Urothelium cell line (cell line): Measurements from ENCODE around the gene CPLANE1.
"Not testable (repeated sequence)": the region's sequence is repeated elsewhere in the genome, so short reads cannot be mapped to it uniquely, and the experiment has no call there.

Experiments used
- DNase-seq: peaks from one replicate; pipeline ENCODE4 v3.0.0; 2011; ENCODE audit warnings: low spot score, mixed read lengths
- FAIRE-seq: peaks from 2 replicates; lab custom pipeline; 2011; peaks lifted over from hg19 to GRCh38; lab: Jason Lieb, UNC

CPLANE1 gene

DNA sequence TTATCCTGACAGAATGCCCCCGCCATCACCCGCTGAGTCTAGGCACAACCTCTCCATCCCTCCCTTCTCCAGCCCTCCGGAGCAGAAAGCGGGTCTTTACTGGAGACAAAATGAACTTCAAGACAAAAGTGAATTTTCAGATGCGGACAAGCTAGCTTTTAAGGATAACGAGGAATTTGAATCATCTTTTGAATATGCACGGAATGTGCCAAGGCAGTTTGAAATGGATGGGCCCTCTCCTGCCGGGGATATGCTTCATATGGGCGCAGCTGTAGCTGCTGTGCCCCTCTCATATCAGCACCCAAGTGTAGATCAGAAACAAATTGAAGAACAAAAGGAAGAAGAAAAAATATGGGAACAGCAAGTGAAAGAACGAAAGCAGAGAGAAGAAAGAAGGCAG lies 37.5 kb downstream of the CPLANE1 start:
- FAIRE-seq: no peak
- DNase-seq: no peak

DNA sequence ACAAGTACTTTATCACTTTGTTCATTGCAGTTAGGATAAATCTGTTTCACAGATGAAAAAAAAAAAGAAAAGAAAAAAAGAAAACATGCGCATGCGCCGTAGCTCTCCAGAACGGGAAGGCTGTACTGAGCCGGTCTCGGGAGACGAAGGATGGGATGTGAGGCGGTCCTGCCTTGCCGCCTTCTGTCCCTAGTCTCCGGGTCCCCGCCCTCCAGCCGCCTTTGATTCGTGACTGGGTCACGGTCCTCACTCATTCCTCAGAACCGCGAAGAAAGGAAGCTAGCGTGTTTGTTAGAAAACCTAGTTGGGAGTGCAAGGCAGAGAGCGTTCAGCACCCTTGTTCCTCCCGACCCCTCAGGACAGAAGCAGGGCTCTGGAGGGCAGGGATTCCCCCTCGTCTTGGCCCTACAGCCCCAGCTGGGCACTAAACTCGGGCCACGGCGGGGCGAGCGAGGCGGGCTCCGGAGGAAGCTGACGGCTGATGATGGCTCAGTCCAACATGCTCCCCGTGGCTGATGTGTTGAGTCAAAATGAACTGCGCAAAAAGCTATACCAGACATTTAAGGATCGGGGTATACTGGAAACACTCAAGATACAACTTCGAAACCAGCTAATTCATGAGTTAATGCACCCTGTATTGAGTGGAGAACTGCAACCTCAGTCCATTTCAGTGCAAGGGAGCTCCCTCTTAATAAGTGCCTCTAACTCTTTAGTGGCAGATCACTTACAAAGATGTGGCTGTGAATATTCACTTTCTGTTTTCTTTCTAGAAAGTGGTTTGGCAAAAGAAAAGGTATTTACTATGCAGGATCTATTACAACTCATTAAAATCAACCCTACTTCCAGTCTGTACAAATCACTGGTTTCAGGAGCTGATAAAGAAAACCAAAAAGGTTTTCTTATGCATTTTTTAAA lies 40.0 kb downstream of the CPLANE1 start:
- FAIRE-seq (no peak), DNase-seq (no peak)

DNA sequence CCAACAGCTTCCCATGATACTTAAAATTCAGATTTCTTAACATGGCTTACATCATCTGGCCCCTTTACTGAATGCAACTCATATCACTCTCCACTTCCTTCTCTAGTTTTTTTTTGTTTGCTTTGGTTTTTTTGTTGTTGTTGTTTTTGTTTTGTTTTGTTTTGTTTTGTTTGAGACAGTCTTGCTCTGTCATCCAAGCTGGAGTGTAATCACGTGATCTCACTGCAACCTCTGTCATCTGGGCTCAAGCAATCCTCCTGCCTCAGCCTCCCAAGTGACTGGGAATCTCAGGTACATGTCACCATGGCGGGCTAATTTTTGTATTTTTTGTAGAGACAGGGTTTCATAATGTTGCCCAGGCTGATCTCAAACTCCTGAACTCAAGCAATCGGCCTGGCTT lies 41.4 kb downstream of the CPLANE1 start:
- DNase-seq: no peak
- FAIRE-seq: no peak

DNA sequence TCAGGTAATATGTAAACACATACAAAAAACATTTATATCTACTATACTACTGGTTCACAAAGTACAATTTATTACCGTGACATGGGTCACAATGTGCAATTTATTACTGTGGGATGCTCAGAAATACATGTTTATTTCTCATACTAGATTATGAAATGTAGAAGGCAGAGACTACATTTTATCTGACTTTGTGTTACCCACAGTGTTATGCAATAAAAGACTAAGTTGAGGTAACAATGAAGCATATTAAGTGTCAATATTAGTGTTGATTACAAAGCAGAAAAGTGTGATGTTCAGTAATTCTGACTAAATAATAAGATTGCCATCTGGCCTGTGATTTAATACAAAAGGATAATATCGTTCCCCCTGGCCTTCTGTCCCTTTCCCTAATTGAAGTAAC lies 42.4 kb downstream of the CPLANE1 start:
- FAIRE-seq: no peak

DNA sequence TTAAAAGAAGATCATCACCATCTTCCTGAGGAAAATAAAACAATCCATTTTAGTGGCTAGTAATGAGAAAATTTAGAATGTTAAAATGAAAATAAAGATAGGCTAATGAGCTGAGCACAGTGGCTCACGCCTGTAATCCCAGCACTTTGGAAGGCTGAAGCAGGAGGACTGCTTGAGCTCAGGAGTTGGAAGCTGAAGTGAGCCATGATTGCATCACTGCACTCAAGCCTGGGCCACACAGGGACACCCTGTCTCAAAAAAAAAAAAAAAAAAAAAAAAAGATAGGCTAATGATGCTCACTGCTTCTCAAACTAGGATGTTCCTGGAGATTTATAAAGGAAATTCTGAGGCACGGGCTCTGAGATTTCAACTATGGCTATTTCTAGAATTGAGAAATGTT lies 50.3 kb downstream of the CPLANE1 start:
- no peak for FAIRE-seq
- no peak for DNase-seq

More for the DNA sequence above, 42.4 kb downstream of the CPLANE1 start:
- no peak for DNase-seq

DNA sequence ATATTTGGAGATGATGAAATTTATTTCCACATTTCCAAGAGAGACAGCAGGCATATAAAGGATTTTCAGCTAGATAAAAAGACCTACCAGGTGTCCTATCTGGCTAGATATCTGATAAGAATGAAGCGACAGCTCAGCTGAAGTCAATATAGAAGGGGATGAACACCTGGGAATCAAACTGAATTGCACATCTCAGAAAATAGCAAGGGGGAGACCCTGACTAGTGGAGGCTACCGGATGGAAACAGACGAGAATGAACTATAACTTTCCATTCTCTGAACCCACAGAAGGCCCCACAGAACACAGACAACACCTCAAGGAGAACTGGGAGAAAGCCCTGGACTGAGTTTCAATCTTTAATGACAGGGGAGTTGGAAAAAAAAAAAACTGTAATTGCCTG lies 51.1 kb downstream of the CPLANE1 start:
- DNase-seq (no peak), FAIRE-seq (no peak)

DNA sequence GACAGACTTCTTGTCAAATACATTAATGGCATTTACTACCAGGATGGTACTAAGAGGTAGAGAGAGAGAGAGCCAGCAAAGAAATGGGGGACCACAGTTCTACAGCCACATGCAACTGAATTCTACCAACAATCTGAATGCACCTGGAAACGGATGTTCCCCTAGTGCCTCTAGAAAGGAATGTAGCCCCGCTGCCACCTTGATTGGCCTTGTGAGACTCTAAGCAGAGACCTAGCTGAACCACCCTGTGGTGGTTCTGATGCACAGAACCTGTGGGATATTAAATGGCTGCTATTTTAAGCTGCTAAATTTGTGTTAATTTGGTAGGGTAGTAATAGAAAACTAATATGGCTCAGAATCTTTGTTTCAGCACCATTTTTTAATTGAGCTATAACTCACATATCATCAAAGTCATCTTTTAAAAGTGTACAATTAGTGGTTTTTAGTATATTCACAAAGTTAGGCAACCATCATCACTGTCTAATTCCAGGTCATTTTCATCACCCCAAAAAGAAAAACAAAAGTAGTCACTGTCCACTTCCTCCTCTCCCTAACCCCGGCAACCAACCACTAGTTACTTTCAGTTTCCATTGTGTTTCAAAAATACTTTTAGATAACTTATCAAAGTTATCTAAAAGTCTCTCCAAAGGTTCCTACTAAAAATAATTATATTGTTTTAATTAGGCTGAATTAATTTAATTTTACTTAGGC lies 51.7 kb downstream of the CPLANE1 start:
- DNase-seq (no peak), FAIRE-seq (no peak)

DNA sequence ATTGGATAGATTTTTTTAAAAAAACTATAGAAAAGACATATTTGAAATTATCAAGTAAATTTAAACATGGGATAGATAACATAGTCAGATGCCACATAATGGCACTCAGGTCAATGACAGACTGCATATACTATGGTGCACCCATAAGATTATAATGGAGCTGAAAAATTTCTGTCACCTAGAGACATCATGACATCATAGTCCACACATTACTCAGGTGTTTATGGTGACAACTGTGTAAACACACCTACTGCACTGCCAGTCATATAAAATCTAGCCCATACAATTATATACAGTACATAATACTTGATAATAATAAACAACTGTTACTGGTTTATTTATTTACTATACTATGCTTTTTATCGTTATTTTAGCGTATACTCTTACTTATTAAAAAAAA lies 58.6 kb downstream of the CPLANE1 start:
- no peak for FAIRE-seq

DNA sequence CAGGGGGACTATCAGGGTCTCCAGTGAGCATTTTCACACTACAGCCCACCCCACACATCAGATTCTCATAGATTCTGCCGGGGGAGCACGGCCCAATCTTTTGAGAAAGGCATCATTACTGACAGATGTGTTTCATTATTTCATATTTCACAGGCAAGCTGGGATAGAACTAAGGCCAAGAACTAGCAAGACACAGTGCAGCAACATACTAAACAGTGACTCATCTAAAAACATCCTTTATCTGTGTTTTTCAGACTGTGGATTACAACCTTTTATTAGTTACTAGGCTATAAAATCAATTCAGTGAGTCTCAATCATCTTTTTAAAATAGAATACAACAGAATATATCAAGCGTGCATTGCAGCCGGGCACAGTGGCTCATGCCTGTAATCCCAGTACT lies 59.8 kb downstream of the CPLANE1 start:
- no peak for DNase-seq
- no peak for FAIRE-seq

More for the DNA sequence above, 58.6 kb downstream of the CPLANE1 start:
- no peak for DNase-seq

DNA sequence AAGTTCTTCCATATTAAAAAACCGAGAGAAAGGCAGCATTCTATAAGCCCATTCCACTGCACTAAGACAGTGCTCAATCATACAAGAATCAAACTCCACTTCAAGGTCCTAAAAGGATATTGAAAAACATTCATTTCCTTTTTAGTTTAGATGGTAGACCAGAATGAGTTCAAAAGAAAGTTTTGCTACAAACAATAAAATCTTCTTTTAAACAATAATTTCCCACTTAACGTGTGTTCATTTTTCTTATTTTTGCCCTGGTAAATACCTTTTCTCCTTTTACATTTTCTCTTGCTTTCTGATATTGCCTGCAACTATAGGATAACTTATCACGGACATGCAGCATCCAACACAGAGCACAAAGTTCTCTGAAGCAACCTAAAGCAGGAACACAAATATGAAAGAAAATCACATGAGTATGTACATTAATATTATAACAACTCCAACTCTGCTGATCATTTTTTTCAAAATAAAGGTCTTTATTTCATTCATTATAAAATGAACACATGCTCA lies 61.7 kb downstream of the CPLANE1 start:
- FAIRE-seq (no peak), DNase-seq (no peak)

DNA sequence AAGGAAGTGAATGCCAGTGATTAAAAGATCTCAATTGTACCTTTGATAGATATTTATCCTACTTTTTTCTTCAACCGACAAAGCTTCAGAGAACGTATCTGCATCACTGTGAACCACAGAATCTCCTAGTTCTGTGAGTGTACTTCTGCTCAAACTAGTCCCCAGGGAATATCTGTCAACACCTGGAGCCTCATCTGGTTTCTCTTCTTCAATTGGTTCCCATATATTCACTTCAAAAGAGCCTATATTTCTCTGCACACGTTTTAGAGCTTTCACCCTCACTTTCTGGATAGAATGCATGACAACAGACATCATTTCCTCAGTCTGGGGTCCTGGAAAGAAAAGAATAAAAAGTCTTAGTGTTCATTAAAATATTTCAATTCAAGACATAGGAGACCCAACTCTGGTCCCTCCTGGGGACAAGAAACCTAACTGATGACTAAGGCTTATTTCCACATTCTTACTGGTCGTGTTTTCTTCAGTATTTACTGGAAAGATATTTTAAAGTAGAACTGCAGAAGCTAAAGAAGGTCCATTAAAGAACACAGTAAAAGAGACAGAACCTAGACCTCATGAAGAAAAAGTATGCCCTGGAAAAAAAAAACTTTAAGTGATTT lies 64.3 kb downstream of the CPLANE1 start:
- FAIRE-seq (no peak), DNase-seq (no peak)

DNA sequence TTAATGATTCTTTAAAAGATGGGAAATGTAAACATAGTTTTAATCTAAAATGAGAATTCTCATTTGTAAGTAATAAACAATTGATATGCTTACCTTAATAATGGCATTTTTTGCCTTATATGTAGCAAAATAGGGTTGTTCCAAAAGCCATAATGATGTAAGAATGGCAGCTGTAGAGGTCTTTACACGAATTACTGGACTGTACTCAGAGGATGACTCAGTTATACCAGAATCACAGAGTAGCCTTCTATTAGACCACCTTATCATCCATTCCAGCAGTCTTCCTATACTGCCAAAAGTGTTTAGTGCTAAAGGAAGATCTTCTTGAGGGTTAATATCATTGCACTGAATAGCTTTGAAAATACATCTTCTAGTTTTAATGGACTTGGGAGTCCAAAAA lies 66.5 kb downstream of the CPLANE1 start:
- DNase-seq: no peak
- no peak for FAIRE-seq

DNA sequence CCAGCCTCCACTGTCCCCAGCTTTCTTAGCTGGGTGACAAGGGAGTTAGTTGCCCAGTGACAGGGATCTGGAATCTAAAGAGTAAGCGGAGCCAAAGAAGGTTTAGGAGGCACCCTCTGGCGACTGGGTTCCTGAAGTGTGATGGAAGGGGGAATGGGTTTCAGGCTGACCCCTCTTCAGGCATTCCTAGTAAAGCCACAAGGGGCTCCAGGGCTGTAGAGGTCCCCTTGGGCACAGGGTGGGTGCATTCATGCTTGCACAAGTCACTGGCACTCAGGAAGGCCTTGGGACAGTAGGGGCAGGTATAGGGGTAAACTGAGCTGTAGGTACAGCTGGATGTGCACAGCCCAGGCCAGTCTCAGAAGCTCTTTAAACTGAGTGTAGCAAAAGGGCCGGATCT lies 74.2 kb downstream of the CPLANE1 start:
- DNase-seq: no peak
- no peak for FAIRE-seq

DNA sequence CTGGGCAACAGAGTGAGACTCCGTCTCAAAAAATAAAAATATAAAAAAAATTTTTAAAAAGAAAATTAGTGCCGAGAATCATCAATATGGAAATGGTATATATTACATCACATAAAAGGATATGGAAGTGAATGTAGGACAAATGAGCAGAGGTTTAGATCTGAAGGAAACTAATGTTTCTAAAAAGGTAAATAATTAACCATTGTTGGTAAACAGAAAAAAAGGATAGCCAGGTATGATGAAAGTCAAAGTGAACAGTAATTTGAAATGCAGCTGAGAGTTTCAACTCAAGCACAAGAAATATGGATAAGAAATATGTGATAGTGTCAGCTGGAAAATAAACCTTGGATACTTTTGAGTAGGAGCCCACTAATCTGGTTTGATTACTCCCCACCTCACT lies 76.2 kb downstream of the CPLANE1 start:
- FAIRE-seq (no peak), DNase-seq (no peak)

DNA sequence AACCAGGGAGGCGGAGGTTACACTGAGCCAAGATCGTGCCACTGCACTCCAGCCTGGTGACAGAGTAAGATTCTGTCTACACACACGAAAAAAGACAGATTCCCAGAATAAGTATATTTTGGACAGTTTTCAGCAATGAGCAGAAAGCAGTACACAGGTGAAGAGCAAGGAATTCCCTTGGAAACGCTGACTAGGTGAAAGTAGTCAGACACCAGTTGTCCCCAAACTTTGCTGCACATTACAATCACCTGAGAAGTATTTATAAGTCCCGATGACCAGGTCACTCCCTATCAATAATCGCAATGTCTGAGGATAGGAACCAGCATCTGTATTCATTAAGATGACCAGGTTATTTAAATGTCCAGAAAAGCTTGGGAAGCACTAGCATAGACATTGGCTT lies 78.3 kb downstream of the CPLANE1 start:
- DNase-seq (no peak), FAIRE-seq (no peak)

DNA sequence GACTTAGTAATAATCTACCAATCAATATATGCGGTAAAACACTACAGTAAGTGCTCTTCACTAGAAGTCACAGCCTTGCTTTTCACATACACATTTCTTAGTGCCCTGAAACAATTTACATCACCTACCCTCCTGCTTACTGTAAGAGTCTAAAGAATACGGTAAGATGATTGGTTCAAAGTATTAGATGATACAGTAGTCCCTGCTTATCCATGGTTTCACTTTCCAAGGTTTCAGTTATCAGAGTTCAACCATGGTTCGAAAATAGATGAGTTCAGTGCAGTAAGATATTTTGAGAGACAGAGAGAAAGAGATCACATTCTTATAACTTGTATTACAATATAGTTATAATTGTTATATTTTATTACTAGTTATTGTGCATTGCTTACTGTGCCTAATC lies 83.0 kb downstream of the CPLANE1 start:
- no peak for FAIRE-seq
- DNase-seq: no peak

DNA sequence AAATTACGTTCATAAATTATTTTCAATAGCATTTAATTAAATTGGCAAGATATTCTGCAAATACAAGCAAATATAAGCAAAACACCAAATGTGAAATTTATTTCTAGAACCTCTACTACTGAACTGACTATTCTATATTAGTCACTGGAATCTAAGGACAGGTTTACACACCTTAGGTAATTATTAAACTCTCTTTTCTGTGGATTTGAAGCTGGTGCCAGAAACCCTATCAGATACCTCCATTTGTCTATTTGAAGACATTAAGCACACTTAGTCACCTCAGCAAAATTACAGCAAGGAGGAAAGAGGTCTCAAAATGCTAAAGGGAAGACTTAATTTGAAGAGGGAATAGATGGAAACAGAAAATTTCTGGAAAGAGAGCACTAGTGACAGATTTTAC lies 83.4 kb downstream of the CPLANE1 start:
- FAIRE-seq (no peak), DNase-seq (no peak)

DNA sequence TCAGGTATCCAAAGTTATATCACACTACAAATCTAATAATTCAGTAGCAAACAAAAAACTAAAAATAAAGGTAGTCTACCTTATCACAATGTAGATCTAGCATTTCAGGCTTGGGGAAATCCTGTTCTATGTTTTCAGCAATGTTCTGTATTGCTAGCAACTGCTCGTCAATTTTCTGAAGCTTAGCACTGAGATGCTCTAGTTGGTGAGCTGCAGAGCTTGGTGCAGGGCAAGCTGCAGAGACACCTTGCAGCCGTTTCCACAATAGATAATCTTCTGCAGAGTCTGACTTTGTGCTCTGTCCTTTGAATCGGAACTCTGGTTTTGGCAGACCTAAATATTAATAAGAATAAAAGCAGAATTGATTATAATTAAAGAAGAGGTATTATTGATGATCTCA lies 95.5 kb downstream of the CPLANE1 start:
- FAIRE-seq (no peak), DNase-seq (no peak)

DNA sequence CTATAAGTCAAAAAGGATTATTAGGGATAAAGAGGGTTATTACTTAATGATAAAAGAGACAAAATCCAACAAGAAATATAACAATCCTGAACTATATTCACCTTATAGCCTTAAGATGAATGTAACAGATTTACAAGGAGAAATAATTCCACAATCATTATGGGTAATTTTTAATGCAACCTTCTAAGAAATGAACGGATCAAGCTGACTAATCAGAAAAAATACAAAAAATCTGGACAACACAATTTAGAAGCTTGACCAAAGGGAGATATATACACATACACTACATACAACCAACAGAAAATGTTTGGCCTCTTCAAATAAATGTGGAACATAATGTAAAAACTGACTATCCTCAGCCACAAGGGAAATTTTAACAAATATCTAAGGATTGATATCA lies 102.3 kb downstream of the CPLANE1 start:
- no peak for DNase-seq
- no peak for FAIRE-seq

DNA sequence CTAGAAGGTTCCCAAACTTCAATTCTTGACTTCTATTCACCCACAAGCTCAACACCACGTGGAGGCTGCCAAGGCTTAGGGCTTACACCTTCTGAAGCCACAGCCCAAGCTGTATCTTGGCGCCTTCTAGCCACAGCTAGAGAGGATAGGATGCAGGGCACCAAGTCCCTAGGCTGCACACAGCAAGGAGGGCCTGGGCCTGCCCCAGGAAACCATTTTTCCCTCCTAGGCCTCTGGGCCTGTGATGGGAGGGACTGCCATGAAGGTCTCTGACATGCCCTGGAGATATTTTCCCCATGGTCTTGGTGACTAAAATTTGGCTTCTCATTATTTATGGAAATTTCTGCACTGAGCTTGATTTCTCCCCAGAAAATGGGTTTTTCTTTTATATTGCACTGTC lies 112.5 kb downstream of the CPLANE1 start:
- FAIRE-seq (no peak), DNase-seq (no peak)

DNA sequence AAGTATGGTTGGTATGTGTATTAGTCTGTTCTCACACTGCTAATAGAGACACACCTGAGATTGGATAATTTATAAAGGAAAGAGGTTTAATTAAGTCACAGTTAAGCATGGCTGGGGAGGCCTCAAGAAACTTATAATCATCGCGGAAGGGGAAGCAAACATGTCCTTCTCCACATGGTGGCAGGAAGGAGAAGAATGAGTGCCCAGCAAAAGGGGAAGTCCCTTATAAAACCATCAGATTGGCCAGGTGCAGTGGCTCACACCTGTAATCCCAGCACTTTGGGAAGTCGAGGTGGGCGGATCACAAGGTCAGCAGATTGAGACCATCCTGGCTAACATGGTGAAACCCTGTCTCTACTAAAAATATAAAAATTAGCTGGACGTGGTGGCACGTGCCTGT lies 113.9 kb downstream of the CPLANE1 start:
- FAIRE-seq, DNase-seq: not testable (repeated sequence)

DNA sequence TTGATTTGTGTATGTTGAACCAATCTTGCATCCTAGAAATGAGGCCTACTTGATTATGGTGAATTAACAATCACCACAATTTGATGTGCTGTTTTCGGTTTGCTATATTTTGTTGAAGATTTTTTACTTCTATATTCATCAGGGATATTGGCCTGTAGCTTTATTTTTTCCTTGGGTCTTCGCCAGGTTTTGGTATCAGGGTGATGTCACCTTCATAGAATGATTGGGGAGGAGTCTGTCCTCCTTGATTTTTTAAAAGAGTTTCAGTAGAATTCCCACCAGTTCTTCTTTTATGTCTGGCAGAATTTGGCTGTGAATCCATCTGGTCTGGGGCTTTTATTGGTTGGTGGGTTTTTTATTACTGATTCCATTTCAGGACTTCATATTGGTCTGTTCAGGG lies 115.2 kb downstream of the CPLANE1 start:
- FAIRE-seq (no peak), DNase-seq (peak; percentile 15)
